OCI-LY3 (cell line): ENCODE results near the gene PID1.

Experiments
- EZH2phosphoT487 ChIP-seq: fragments of 200-600 bp; shearing (Covaris generic); IDR thresholded peaks from 2 replicates; pipeline ENCODE4 v1.6.1; 2018; ENCODE audit warnings: antibody characterized with exemption, mixed run types, low read depth
- TF ChIP-seq, protein P1 (sequence below): fragments of 200-600, 300-600 bp; sonication (generic); IDR thresholded peaks from 2 replicates; pipeline ENCODE4 v1.5.1; 2014; ENCODE audit warnings: antibody characterized with exemption, low read length, low read depth

DNA sequence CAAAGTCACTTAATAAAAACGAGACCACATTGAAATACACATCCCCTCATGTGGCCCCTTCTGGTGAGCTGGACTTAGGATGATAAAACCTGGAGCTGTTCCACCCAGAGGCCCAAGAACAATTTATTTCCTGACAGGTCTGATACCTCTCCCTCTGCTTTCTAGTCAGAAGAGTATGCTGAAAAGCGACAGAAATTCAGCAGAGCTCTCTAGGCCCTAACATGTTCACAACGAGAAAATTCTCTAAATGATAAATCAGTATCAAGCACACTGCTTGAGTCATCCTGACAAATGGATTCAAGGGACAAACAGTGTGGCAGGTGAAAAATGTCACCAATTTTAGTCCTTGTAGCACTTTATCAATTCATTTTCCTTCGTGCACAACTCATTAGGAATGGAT is 233.5 kb downstream of the PID1 start:
- TF ChIP-seq EZH2phosphoT487 = no peak
- TF ChIP-seq, protein P1, sequence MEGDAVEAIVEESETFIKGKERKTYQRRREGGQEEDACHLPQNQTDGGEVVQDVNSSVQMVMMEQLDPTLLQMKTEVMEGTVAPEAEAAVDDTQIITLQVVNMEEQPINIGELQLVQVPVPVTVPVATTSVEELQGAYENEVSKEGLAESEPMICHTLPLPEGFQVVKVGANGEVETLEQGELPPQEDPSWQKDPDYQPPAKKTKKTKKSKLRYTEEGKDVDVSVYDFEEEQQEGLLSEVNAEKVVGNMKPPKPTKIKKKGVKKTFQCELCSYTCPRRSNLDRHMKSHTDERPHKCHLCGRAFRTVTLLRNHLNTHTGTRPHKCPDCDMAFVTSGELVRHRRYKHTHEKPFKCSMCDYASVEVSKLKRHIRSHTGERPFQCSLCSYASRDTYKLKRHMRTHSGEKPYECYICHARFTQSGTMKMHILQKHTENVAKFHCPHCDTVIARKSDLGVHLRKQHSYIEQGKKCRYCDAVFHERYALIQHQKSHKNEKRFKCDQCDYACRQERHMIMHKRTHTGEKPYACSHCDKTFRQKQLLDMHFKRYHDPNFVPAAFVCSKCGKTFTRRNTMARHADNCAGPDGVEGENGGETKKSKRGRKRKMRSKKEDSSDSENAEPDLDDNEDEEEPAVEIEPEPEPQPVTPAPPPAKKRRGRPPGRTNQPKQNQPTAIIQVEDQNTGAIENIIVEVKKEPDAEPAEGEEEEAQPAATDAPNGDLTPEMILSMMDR = no peak
